Upper lobe of left lung (tissue), 4 donors: ENCODE measurements around the gene ANKRD13D.

ENCODE experiments used
- CTCF ChIP-seq, 6 experiments: fragments of 450-650 bp in 4 of 6; fragments of 200-600 bp in 2 of 6; sonication (generic) in 2 of 6; IDR thresholded peaks; one replicate each; pipeline ENCODE4 v1.5.1; 2016 to 2019; ENCODE audit warnings: antibody characterized with exemption in 6 of 6
- EP300 ChIP-seq, 4 donors: sonication (generic); formaldehyde crosslinking; IDR thresholded peaks; one replicate each; pipeline ENCODE4 v1.5.1; 2017; ENCODE audit warnings: antibody characterized with exemption in 4 of 4, control low read depth in 2 of 4
- POLR2A ChIP-seq, 4 donors: fragments of 450-650 bp; IDR thresholded peaks; one replicate each; pipeline ENCODE4 v1.5.1; 2016 to 2017; ENCODE audit warnings: antibody characterized with exemption in 4 of 4, mild to moderate bottlenecking in 2 of 4
- POLR2AphosphoS5 ChIP-seq, 2 donors: sonication (generic); formaldehyde crosslinking; IDR thresholded peaks; one replicate each; pipeline ENCODE4 v1.5.1; 2017; ENCODE audit warnings: antibody characterized with exemption in 2 of 2

GRCh38 chr11:67349928-67350465, 60.9 kb downstream of the ANKRD13D start:
- no peak for TF ChIP-seq POLR2A (IDR thresholded peaks at IDR 0.05)
- TF ChIP-seq CTCF (IDR thresholded peaks at IDR 0.05) = no peak
- no peak for TF ChIP-seq EP300 (IDR thresholded peaks at IDR 0.05)
- no peak for TF ChIP-seq POLR2AphosphoS5 (IDR thresholded peaks at IDR 0.05)
